Transverse colon (tissue), 4 donors: ENCODE measurements around the gene CGN.

Source experiments
- EP300 ChIP-seq: sonication (generic); formaldehyde crosslinking; IDR thresholded peaks from one replicate; pipeline ENCODE4 v1.6.1; 2017; ENCODE audit warnings: antibody characterized with exemption, low read depth
- POLR2A ChIP-seq: fragments of 450-650 bp; IDR thresholded peaks from one replicate; pipeline ENCODE4 v1.6.1; 2016; ENCODE audit warnings: antibody characterized with exemption, mild to moderate bottlenecking, moderate library complexity
- POLR2AphosphoS5 ChIP-seq, 3 donors: sonication (generic); formaldehyde crosslinking; IDR thresholded peaks; one replicate each; pipeline ENCODE4 v1.6.1; 2016; ENCODE audit warnings: antibody characterized with exemption in 3 of 3
- TF ChIP-seq, protein P1 (sequence below), 5 experiments: fragments of 200-600 bp in 3 of 5; fragments of 450-650 bp in 2 of 5; sonication (generic) in 3 of 5; IDR thresholded peaks; 1 replicate in 2 of 5; 2 replicates in 3 of 5; pipeline ENCODE4 v1.5.1; 2016 to 2017; ENCODE audit warnings: antibody characterized with exemption in 5 of 5, inconsistent platforms in 3 of 5, mild to moderate bottlenecking in 2 of 5, moderate library complexity in 1 of 5

DNA sequence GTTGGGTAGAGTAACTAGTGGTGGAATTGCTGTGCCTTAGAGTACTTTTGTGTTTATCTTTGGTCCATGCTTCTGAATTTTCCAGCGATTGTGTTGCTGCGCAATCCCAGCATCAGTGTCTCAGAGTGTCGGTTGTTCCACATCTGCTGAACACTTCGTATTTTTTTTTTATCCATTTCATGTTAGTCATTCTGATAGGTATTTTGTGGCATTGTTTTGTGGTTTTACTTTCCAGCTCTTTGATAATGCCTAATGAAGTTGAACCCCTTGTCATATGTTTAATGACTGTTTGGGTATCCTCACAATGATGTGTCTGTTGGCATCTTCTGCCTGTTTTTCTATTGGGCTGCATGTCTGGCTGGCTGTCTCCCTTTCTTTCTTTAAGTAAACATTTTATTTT lies 42.5 kb downstream of the CGN start:
- TF ChIP-seq, protein P1, sequence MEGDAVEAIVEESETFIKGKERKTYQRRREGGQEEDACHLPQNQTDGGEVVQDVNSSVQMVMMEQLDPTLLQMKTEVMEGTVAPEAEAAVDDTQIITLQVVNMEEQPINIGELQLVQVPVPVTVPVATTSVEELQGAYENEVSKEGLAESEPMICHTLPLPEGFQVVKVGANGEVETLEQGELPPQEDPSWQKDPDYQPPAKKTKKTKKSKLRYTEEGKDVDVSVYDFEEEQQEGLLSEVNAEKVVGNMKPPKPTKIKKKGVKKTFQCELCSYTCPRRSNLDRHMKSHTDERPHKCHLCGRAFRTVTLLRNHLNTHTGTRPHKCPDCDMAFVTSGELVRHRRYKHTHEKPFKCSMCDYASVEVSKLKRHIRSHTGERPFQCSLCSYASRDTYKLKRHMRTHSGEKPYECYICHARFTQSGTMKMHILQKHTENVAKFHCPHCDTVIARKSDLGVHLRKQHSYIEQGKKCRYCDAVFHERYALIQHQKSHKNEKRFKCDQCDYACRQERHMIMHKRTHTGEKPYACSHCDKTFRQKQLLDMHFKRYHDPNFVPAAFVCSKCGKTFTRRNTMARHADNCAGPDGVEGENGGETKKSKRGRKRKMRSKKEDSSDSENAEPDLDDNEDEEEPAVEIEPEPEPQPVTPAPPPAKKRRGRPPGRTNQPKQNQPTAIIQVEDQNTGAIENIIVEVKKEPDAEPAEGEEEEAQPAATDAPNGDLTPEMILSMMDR (IDR thresholded peaks at IDR 0.05) = no peak
- no peak for TF ChIP-seq EP300
- TF ChIP-seq POLR2AphosphoS5 (IDR thresholded peaks at IDR 0.05) = no peak
- no peak for TF ChIP-seq POLR2A
